ENCODE data around the gene IBSP.

GRCh38 chr4:87834401-87834800, 35.0 kb downstream of the IBSP start:
- TF ChIP-seq CTCF (IDR thresholded peaks at IDR 0.05; ENCODE audit: insufficient read depth, low read length, poor library complexity, severe bottlenecking) (no peak), EZH2phosphoT487 (conservative IDR thresholded peaks at IDR 0.05; ENCODE audit: low read length) (no peak)

Measured in SU-DHL-6 (cell line).